Thoracic aorta (tissue), 2 donors: ENCODE results near the gene CENPT. TPM values are rescaled to one million over a fixed set of nuclear protein-coding genes. Genes with fewer than 3 reads are reported as not detected.

Experiments used
- ATAC-seq: fragments of 150-250 bp; one replicate; pipeline ENCODE4 v1.8.0; 2017; ENCODE audit warnings: low read depth; ENCODE audit not compliant: insufficient number of reproducible peaks, low FRiP score
- DNase-seq: peaks from one replicate; pipeline ENCODE4 v3.0.0-alpha.2; 2020; ENCODE audit warnings: low spot score
- H3K27ac ChIP-seq, 2 donors: fragments of 200-600 bp; sonication (generic); 1 replicate in 1 of 2; 2 replicates in 1 of 2; pipeline ENCODE4 v1.5.1; 2016; ENCODE audit warnings: mild to moderate bottlenecking in 2 of 2, moderate library complexity in 2 of 2
- H3K27me3 ChIP-seq: fragments of 200-600 bp; sonication (generic); replicated peaks from 2 replicates; pipeline ENCODE4 v1.6.0; 2016; ENCODE audit warnings: mild to moderate bottlenecking; ENCODE audit not compliant: insufficient read depth
- H3K36me3 ChIP-seq: fragments of 200-600 bp; sonication (generic); one replicate; pipeline ENCODE4 v1.5.1; 2016
- H3K4me1 ChIP-seq, 2 donors: fragments of 200-600 bp; sonication (generic); 1 replicate in 1 of 2; 2 replicates in 1 of 2; pipeline versions ENCODE4 v1.5.1 to v1.6.0; 2016; ENCODE audit warnings: low read depth in 2 of 2, mild to moderate bottlenecking in 1 of 2; ENCODE audit not compliant: control insufficient read depth in 1 of 2
- H3K4me3 ChIP-seq: fragments of 200-600 bp; sonication (generic); 2 replicates; pipeline ENCODE4 v1.5.1; 2016; ENCODE audit warnings: mild to moderate bottlenecking
- H3K9me3 ChIP-seq: fragments of 200-600 bp; sonication (generic); 2 replicates; pipeline ENCODE4 v1.5.1; 2016
- CTCF ChIP-seq: fragments of 200-600 bp; sonication (generic); IDR thresholded peaks from one replicate; pipeline ENCODE4 v1.5.1; 2019; ENCODE audit warnings: antibody characterized with exemption
- total RNA-seq, 2 donors: library from RNA; depleted of rRNA; stranded (reverse); fragments of >200 nt; gene quantifications; one replicate each; pipeline versions ENCODE4 v1.1.0 to v1.2.3, GENCODE V29; 2016

CENPT gene
- total RNA-seq, 2 donors from 2014 or later = 59.6 to 70.9 TPM

DNA sequence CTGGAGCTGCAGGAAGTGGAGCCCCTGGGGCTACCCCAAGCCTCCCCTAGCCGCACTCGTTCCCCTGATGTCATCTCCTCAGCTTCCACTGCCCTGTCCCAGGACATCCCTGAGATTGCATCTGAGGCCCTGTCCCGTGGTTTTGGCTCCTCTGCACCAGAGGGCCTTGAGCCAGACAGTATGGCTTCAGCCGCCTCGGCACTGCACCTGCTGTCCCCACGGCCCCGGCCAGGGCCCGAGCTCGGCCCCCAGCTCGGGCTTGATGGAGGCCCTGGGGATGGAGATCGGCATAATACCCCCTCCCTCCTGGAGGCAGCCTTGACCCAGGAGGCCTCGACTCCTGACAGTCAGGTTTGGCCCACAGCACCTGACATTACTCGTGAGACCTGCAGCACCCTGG is 33.1 kb upstream of the CENPT start:
- H3K4me1 ChIP-seq = peaks cover 4 to 17% of the 10 kb centered on the region in 2 donors
- TF ChIP-seq CTCF = no peak
- no peaks in the 10 kb centered on the region for H3K27me3 ChIP-seq
- ATAC-seq (no peak), DNase-seq (no peak)
- no peak overlapping the region for H3K4me3 ChIP-seq
- no peaks in the 10 kb centered on the region for H3K9me3 ChIP-seq
- peaks cover 68% of the 10 kb centered on the region for H3K36me3 ChIP-seq
- H3K27ac ChIP-seq = no peak overlapping the region

DNA sequence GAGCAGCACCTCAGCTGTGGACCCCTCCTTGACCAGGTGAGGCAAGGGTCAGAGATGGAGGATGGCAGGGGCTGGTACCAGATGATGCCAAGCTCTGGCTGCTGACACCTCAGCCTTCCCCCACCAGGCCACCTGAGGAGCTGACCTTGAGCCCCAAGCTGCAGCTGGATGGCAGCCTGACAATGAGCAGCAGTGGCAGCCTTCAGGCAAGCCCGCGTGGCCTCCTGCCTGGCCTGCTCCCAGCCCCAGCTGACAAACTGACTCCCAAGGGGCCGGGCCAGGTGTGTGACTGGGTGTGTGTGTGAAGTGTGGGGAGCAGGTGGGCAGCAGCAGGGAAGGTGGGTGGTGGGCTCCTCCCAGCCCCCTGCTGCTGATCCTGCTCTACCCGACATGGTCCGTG is 32.4 kb upstream of the CENPT start:
- Histone ChIP-seq H3K4me1 (peaks cover 7 to 21% of the 10 kb centered on the region in 2 donors), H3K9me3 (no peaks in the 10 kb centered on the region), H3K27ac (no peak overlapping the region), H3K36me3 (peaks cover 68% of the 10 kb centered on the region), H3K4me3 (no peak overlapping the region), H3K27me3 (no peaks in the 10 kb centered on the region)
- no peak for ATAC-seq
- DNase-seq = no peak
- TF ChIP-seq CTCF = no peak

- TF ChIP-seq CTCF = no peak
- ATAC-seq (no peak), DNase-seq (no peak)
- no peak overlapping the region for H3K27ac ChIP-seq
- H3K4me3 ChIP-seq = no peak overlapping the region
- H3K9me3 ChIP-seq = no peaks in the 10 kb centered on the region
- H3K4me1 ChIP-seq = peaks cover 12 to 21% of the 10 kb centered on the region in 2 donors
- peaks cover 68% of the 10 kb centered on the region for H3K36me3 ChIP-seq
- H3K27me3 ChIP-seq = no peaks in the 10 kb centered on the region
Measured at GRCh38 chr16:67879462-67879861, 32.0 kb upstream of the CENPT start.

- Histone ChIP-seq H3K4me1 (peaks cover 14 to 21% of the 10 kb centered on the region in 2 donors), H3K9me3 (no peaks in the 10 kb centered on the region), H3K36me3 (peaks cover 68% of the 10 kb centered on the region), H3K27ac (no peak overlapping the region), H3K27me3 (no peaks in the 10 kb centered on the region), H3K4me3 (no peak overlapping the region)
- DNase-seq (no peak), ATAC-seq (no peak)
- no peak for TF ChIP-seq CTCF
Measured at GRCh38 chr16:67878846-67879245, 31.4 kb upstream of the CENPT start.

DNA sequence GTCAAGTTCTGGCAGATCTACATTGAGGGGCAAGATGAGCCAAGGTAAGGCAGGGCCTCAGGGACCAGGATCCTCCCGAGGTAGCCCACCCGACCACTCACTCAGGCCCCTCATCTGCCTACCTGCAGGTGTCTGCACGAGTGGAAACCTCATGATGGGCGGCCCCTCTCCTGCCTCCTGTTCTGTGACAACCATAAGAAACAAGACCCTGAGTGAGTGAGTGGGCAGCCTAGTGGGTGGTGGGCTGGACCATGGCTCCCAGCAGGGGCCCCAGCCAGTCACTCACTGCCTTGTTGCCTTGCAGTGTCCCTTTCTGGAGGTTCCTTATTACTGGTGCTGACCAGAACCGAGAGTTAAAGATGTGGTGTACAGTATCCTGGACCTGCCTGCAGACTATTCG is 30.7 kb upstream of the CENPT start:
- Histone ChIP-seq H3K4me3 (no peak overlapping the region), H3K4me1 (peaks cover 16 to 20% of the 10 kb centered on the region in 2 donors), H3K27ac (no peak overlapping the region), H3K9me3 (no peaks in the 10 kb centered on the region), H3K36me3 (peaks cover 68% of the 10 kb centered on the region), H3K27me3 (no peaks in the 10 kb centered on the region)
- DNase-seq = no peak
- no peak for TF ChIP-seq CTCF
- ATAC-seq = no peak
